Immature natural killer cell (primary cell): ENCODE data around the gene RBBP8NL. TPM values are rescaled to one million over a fixed set of nuclear protein-coding genes. Genes with fewer than 3 reads are reported as not detected.

Experiments
- DNase-seq, 3 donors: peaks; one replicate each; pipeline ENCODE4 v3.0.0; 2022; ENCODE audit warnings: mixed read lengths in 1 of 3
- H3K27ac Mint-ChIP-seq, 6 donors: one replicate each; pipeline ENCODE4 v1.8.0; 2020; ENCODE audit warnings: mixed read lengths in 6 of 6, mild to moderate bottlenecking in 5 of 6, inconsistent platforms in 4 of 6, moderate library complexity in 3 of 6
- H3K27me3 Mint-ChIP-seq, 3 donors: one replicate each; pipeline ENCODE4 v1.8.0; 2020 to 2021; ENCODE audit warnings: low read depth in 3 of 3, mild to moderate bottlenecking in 3 of 3, mixed read lengths in 3 of 3, moderate library complexity in 3 of 3, inconsistent platforms in 1 of 3
- H3K36me3 Mint-ChIP-seq, 3 donors: one replicate each; pipeline ENCODE4 v1.8.0; 2020; ENCODE audit warnings: mixed read lengths in 3 of 3, inconsistent platforms in 2 of 3, mild to moderate bottlenecking in 2 of 3
- H3K4me1 Mint-ChIP-seq, 2 donors: one replicate each; pipeline ENCODE4 v1.8.0; 2020; ENCODE audit warnings: inconsistent platforms in 2 of 2, mild to moderate bottlenecking in 2 of 2, mixed read lengths in 2 of 2, moderate library complexity in 1 of 2
- H3K4me3 Mint-ChIP-seq, 5 donors: one replicate each; pipeline ENCODE4 v1.8.0; 2020; ENCODE audit warnings: mild to moderate bottlenecking in 5 of 5, mixed read lengths in 5 of 5, inconsistent platforms in 3 of 5, moderate library complexity in 3 of 5
- H3K9me3 Mint-ChIP-seq, 6 donors: one replicate each; pipeline ENCODE4 v1.8.0; 2020; ENCODE audit warnings: mild to moderate bottlenecking in 6 of 6, mixed read lengths in 6 of 6, inconsistent platforms in 4 of 6, moderate library complexity in 3 of 6
- polyA plus RNA-seq, 3 donors: library from polyadenylated mRNA; unstranded; fragments of 300-500 nt; fragmentation: Illumina TruSeq; gene quantifications; one replicate each; pipeline ENCODE4 v1.2.3, GENCODE V29; 2021

RBBP8NL gene, protein sequence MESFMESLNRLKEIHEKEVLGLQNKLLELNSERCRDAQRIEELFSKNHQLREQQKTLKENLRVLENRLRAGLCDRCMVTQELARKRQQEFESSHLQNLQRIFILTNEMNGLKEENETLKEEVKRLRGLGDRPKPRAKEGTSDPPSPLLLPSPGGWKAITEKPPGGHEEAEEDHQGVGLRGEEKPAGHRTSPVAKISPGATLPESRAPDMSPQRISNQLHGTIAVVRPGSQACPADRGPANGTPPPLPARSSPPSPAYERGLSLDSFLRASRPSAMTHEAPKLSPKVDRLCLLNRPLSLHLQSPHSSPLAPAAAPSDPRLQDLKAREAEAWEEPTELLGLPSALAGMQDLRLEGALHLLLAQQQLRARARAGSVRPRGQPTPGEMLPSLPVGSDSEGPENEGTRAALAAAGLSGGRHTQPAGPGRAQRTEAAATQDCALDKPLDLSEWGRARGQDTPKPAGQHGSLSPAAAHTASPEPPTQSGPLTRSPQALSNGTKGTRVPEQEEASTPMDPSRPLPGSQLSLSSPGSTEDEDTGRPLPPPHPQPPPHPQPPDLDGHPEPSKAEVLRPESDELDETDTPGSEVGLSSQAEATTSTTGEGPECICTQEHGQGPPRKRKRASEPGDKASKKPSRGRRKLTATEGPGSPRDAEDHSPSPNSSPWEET
- not detected for polyA plus RNA-seq

DNA sequence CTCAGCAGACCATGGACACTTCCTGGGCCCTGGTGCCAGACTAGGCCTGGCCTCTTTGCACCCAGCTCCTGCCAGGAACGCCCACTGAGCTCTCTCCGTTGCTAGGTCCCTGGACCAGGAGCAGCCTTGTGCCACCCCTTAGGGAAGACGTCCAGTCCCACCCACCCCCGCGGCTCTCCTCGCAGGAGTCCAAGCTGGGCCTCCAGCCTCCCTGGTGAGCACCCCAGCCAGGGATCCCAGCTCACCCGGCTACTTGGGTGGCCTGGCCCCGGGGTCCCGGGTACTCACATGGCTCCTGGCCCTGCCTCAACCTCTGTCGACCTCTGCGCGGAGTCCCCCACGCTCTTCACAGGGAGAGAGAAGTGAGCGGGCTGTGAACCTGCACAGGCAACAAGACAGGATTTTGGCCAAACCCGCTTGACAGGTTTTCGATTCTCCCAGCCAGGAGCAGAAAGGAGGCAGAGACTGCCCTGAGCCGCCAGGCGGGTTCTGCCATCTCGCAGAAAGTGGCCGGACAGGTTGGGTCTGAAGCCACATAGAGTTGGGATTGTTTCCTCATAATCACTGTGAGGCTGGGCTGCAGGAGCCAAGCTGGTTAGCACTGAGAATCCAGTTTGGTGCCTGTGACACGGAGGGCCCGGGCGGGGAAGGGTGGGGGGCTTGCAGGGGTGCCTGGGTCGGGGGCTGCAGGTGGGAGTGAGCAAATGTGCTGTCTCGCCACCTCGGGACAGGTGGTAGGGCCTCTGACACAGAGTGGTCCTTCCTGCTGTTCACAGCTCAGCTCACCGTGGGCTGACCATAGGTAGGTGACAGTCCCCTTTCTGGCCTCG, at the start of gene RBBP8NL:
Gene RBBP8NL, minus strand, starts transcription at position 368 of the 830 bp plus-strand sequence. CDS start 7,892 bp downstream, outside the sequence.
- H3K27me3 Mint-ChIP-seq = peaks cover 4 to 6% (median 4%) of the 10 kb centered on the region in 3 donors
- DNase-seq = no peak
- H3K9me3 Mint-ChIP-seq = no peaks in the 10 kb centered on the region
- H3K36me3 Mint-ChIP-seq = no peaks in the 10 kb centered on the region
- no peak within 1 kb of the TSS for H3K4me3 Mint-ChIP-seq
- H3K27ac Mint-ChIP-seq = no peak within 1 kb of the TSS
- no peaks in the 10 kb centered on the region for H3K4me1 Mint-ChIP-seq

DNA sequence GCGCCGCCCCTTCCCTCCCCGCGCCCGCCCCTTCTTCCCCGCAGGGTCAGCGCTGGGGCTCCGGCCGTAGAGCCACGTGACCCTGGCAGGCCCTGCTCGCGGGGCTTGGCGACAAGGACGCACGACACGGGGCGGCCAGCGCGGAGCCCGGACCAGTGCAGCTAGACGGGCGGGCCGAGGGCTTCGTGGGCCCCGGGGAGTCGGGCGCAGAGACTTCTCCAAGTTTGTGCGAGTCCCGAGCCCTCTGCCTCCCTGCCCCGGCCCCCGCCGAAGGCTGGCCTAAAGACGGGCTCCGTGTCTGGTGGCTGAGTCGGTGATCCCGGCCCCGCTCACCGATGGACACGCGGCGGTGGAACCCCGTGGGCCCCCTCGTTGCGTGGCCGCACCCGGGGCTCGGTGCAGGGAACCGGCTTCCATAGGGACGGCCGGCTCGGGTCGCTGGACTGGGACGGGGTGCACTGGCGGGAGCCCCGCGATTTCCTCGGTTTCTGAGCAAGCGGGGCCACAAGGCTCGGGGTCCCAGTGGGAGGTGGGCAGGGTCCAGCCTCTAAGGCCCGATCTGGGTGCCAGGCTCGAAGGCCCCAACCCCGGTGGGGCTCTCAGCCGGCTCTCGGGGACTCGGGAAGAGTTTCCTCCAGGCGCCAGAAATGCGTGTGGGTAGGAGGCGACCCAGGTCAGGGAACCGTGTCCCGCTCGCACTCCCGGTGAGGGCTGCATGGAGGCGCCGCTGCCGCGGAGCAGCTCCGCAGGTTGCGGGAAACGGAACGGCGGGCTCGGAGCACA, 48.9 kb upstream of the RBBP8NL start:
- peaks cover 8 to 23% (median 9%) of the 10 kb centered on the region in 3 donors for H3K27me3 Mint-ChIP-seq
- no peaks in the 10 kb centered on the region for H3K36me3 Mint-ChIP-seq
- H3K4me1 Mint-ChIP-seq = peaks cover 0 to 3% of the 10 kb centered on the region in 2 donors
- no peak overlapping the region for H3K4me3 Mint-ChIP-seq
- DNase-seq = no peak
- H3K27ac Mint-ChIP-seq = no peak overlapping the region
- H3K9me3 Mint-ChIP-seq = no peaks in the 10 kb centered on the region

DNA sequence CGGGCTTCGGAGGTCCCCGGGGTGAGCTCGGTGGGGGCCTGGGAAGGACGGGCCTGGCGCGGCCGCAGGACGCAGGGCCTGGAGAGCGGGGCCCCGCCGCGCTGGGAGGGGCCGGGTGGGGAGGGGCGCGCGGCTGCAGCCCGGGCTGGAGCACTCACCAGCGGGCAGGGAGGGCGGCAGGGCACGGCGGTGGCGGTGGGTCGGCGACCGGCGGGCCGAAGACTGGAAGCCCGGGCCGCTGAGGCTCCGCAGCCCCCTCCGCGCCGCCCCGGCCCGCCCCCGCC, 48.4 kb upstream of the RBBP8NL start, which contains the start of gene GATA5:
Gene GATA5, minus strand, starts transcription at position 224 of the 284 bp plus-strand sequence. CDS start 474 bp downstream, outside the sequence.
- peaks cover 8 to 23% (median 9%) of the 10 kb centered on the region in 3 donors for H3K27me3 Mint-ChIP-seq
- no peak for DNase-seq

DNA sequence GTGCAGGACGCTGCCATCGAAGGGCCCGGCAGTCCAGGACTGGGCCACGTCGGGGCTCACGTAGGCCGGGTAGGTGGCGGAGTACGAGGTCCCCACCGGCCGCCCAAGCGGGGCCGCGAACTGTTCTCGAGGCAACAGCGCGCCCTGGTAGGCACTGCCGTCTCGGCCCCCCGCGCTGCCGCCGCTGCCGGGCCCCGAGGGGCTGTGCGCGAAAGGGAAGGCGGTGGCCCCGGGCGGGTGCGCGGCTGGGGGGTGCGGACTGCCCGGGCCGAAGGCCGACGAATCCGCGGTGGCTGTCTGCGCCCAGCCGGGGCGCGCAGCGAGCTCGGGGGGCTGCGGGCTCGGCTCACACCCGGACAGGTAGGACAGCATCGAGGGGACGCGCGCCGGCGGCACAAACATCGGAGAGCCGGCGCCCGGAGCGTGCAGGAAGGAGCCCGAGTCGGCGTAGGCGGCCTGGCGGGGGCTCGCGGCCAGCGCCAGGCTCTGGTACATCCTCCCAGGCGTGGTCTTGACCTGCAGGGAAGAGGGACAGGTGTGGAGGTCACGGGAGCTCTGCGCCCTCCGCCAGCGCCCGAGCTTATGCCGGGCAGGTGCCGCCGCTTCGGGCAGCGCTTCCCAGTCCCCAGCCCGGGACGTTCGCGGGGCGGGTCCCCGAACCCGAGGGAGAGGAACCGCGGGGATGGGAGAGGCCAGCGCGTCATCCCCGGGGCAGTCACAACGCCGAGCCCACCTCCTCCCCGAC, 47.9 kb upstream of the RBBP8NL start:
- no peak for DNase-seq
- Mint-ChIP-seq H3K9me3 (no peaks in the 10 kb centered on the region), H3K4me3 (no peak overlapping the region), H3K36me3 (no peaks in the 10 kb centered on the region), H3K4me1 (peaks cover 0 to 3% of the 10 kb centered on the region in 2 donors), H3K27me3 (peaks cover 9 to 23% (median 9%) of the 10 kb centered on the region in 3 donors), H3K27ac (no peak overlapping the region)

More for the DNA sequence above, 48.4 kb upstream of the RBBP8NL start, which contains the start of gene GATA5:
- H3K36me3 Mint-ChIP-seq = no peaks in the 10 kb centered on the region
- H3K4me1 Mint-ChIP-seq = peaks cover 0 to 3% of the 10 kb centered on the region in 2 donors
- H3K9me3 Mint-ChIP-seq = no peaks in the 10 kb centered on the region
- no peak within 1 kb of the TSS for H3K27ac Mint-ChIP-seq
- H3K4me3 Mint-ChIP-seq = peak within 1 kb of the TSS in 1 of 5 donors; percentile 44

DNA sequence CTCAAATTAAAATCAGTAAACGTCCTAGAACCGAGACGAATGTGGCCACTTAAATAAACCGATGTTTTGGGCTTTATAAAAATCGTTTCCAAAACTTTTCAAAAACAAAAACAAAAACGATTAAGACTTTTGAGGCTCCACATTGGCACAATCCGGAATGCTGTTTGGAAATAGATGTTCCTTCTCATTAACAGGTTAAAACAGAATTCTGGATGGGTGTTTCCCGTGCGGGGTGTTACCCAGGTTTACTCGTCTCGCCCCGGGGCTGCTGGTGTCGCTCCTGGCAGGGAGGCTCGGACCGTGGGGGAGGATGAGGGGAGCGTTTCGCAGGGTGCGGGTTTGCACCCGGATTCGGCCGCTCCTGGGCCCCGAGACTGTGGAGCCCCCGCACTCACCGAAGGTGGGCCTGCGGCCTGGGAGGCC, 47.3 kb upstream of the RBBP8NL start:
- Mint-ChIP-seq H3K36me3 (no peaks in the 10 kb centered on the region), H3K27ac (no peak overlapping the region), H3K27me3 (peaks cover 8 to 23% (median 10%) of the 10 kb centered on the region in 3 donors), H3K9me3 (no peaks in the 10 kb centered on the region), H3K4me1 (peaks cover 0 to 3% of the 10 kb centered on the region in 2 donors), H3K4me3 (no peak overlapping the region)
- no peak for DNase-seq

DNA sequence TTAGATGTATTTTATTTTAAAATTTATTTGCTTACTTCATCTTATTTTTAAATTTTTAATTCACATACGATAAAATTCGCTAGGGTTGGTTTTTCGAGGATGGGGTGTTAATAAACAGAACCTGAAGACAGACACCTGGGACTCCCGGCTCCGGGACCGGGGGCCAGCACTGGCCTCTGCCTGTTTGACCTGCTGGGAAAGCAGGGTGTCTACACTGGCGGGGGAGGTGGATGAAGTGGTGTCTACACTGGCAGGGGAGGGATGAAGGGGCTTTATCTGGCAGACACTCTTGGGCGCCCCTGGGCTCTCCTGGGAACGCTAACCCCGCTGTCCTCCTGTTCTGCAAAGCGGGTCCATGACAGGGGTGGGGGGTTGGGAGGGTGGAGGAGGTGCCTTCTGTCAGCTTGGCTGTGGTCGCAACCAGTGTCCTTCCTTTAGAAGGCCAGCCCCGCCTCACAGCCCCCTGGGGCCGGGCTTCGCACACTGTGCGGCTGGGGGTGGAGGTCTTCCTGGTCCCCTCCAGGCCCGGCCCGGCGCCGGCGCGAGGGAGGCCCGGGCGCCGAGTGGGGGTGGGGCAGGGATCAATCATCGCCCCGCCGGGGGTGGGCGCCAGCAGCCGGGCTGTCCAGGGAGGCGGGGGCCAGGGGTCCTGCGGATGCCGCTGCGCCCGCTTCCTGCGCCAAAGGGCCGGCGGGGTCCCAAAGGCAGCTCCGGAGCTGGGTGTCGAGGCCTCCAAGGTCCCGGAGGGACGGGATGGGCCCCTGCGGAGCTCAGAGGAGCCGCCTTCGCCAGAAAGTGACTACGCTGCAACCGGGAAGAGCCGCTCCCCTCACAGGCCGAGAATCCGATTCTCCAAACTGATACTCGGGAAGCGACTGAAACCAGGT, 46.6 kb upstream of the RBBP8NL start:
- no peaks in the 10 kb centered on the region for H3K9me3 Mint-ChIP-seq
- no peak overlapping the region for H3K27ac Mint-ChIP-seq
- H3K4me3 Mint-ChIP-seq = no peak overlapping the region
- H3K27me3 Mint-ChIP-seq = peaks cover 3 to 17% (median 6%) of the 10 kb centered on the region in 3 donors
- H3K36me3 Mint-ChIP-seq = no peaks in the 10 kb centered on the region
- H3K4me1 Mint-ChIP-seq = peaks cover 0 to 2% of the 10 kb centered on the region in 2 donors
- DNase-seq = no peak

DNA sequence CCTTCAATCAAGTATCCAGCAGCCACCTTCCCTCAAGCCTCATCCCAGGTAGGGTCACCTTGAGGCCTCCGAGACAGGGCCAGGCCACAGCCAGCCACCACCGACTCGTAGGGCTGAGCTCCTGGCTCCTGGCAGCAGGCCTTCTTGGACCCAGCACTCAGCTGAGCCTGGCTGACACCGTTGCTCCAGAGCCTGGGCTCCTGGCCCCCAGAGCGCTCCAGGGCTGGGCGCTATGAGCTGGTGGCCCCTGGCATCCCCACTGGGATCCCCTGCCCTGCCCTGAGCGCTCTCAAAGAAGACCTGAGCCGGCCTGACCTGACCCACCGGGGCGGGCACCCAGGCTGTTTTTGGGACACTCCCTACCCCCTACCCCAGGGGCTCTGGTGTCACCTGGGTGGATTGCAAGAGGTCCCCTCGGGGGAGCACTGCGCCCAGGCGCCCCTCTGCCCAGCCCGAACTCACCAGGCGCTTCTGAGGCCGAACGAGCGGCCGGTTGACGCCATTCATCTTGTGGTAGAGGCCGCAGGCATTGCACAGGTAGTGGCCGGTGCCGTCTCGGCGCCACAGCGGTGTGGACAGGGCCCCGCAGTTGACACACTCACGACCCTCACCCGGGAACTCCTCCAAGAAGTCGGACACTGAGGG, 45.7 kb upstream of the RBBP8NL start:
- H3K27ac Mint-ChIP-seq = no peak overlapping the region
- H3K4me1 Mint-ChIP-seq = peaks cover 0 to 2% of the 10 kb centered on the region in 2 donors
- no peak overlapping the region for H3K4me3 Mint-ChIP-seq
- no peak for DNase-seq
- no peaks in the 10 kb centered on the region for H3K9me3 Mint-ChIP-seq
- H3K27me3 Mint-ChIP-seq = peaks cover 3 to 13% (median 6%) of the 10 kb centered on the region in 3 donors
- no peaks in the 10 kb centered on the region for H3K36me3 Mint-ChIP-seq

DNA sequence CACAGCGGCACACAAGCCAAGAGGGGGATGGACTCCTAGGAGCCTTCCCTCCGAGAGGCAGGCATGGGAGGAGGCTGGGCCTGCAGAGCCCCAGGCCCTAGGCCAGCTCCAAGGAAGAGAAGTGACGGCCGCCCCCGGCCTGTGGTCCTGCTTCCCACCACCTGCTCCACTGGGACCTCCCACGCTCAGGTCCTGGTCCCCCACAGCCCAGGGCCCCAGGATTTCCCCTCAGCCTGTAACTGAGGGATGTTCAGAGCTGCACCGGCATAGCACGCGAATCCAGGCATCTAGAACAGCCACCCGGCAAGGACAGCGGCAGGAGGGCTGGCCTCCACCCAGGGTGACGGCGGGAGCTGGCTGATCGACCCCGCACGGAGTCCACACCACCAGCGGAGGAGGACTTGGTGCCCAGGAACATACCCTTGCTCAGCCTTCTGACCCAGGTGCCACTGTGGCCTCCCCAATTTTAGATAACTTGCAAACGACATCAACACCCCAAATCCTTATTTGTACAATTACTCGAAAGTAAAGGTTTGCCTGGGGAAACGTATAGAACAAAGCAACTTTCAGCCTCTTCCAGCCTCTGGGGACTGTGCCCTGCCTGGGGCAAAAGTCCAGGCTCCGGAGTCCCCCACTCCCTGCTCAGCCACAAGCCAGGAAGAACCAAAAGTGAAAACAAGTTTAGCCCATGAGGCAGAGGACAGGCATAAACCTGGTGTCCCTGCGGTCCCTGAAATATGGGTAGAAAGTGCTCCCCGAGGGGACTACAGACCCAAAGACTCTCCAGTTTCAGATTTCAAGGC, 45.0 kb upstream of the RBBP8NL start:
- H3K4me1 Mint-ChIP-seq = peaks cover 0 to 2% of the 10 kb centered on the region in 2 donors
- H3K27ac Mint-ChIP-seq = no peak overlapping the region
- no peaks in the 10 kb centered on the region for H3K36me3 Mint-ChIP-seq
- H3K9me3 Mint-ChIP-seq = no peaks in the 10 kb centered on the region
- DNase-seq = no peak
- peaks cover 3 to 11% (median 4%) of the 10 kb centered on the region in 3 donors for H3K27me3 Mint-ChIP-seq
- no peak overlapping the region for H3K4me3 Mint-ChIP-seq

DNA sequence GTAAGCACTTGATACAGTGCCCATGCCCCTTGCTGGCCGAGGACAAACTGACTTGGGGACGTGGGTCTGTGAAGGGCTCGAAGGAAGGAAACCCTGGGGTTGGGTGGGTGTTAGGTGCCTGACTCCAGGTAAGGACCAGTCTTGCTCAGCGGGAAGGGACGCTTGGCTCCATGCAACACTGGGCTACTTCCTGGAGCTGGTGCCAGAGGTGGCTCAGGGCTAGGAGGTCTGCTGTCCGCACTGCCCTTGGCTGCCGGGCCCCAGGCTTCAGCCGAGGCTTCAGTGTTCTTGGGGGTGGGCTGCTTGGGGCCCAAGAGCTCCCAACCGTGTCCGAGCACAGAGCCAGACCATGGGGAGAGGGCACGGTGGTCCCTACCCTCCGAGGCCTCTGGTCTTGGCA, 43.1 kb upstream of the RBBP8NL start:
- Mint-ChIP-seq H3K4me1 (no peaks in the 10 kb centered on the region), H3K9me3 (no peaks in the 10 kb centered on the region), H3K36me3 (no peaks in the 10 kb centered on the region), H3K27me3 (peaks cover 3 to 4% (median 3%) of the 10 kb centered on the region in 3 donors), H3K27ac (no peak overlapping the region), H3K4me3 (no peak overlapping the region)
- no peak for DNase-seq

DNA sequence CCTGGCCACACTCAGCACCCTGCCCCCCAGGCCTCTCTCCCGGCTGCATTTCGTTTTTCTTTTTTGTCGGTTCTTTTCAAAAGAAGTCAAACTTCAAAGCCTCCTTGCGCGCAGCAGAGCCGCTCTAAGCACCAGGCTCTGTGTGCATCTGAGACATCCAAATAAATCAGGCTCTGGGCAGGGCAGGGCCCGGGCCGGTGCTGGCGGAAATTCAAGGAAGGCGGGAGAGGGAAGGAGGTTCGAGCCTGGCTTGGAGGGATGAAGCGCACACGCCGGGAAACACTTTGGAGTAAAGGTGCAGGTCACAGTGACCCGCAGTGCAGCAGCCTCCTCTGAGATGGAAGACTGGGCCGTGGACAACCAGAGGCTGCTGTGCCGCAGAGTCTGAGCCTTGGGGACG, 42.7 kb upstream of the RBBP8NL start:
- H3K36me3 Mint-ChIP-seq = no peaks in the 10 kb centered on the region
- H3K4me3 Mint-ChIP-seq = peak overlapping the region in 1 of 5 donors; percentile 13
- H3K9me3 Mint-ChIP-seq = no peaks in the 10 kb centered on the region
- DNase-seq = no peak
- peaks cover 3 to 4% (median 3%) of the 10 kb centered on the region in 3 donors for H3K27me3 Mint-ChIP-seq
- no peaks in the 10 kb centered on the region for H3K4me1 Mint-ChIP-seq
- H3K27ac Mint-ChIP-seq = no peak overlapping the region

DNA sequence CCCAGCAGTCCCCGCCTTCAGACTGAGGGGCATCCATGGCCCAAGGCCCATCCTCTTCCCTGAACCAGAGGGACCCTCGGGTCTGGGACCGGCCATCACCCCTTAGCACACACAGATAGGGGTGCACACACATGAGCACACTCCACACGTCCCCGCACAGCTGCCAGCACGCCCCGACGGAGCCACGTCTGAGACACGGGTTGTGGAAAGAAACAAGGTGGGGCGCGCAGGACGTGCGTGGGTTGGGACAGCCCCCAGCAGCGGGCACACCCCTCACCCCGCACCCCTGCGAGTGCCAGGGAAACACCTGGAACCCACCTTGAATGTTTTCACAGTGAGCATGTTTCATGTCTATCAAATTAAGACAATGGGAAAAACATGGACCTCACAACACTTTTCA, 42.0 kb upstream of the RBBP8NL start:
- no peaks in the 10 kb centered on the region for H3K9me3 Mint-ChIP-seq
- peaks cover 3 to 4% (median 3%) of the 10 kb centered on the region in 3 donors for H3K27me3 Mint-ChIP-seq
- H3K27ac Mint-ChIP-seq = no peak overlapping the region
- H3K4me3 Mint-ChIP-seq = no peak overlapping the region
- no peak for DNase-seq
- H3K36me3 Mint-ChIP-seq = no peaks in the 10 kb centered on the region
- no peaks in the 10 kb centered on the region for H3K4me1 Mint-ChIP-seq
